ENCODE measurements around the gene TREML4.

The TREML4 gene

GRCh38 chr6:41273714-41274113, 45.6 kb downstream of the TREML4 start:
- Histone ChIP-seq H3F3A (ENCODE audit: low read depth) (no peaks in the 10 kb centered on the region), H3K9ac (ENCODE audit: low read depth, low read length, poor library complexity, severe bottlenecking) (no peak overlapping the region), H3K9me3 (ENCODE audit: insufficient read depth, low read depth, low read length) (no peaks in the 10 kb centered on the region), H3K79me2 (ENCODE audit: insufficient read depth, low read length) (no peaks in the 10 kb centered on the region), H3K9me2 (replicated peaks; ENCODE audit: low read depth, low read length) (no peaks in the 10 kb centered on the region), H3K4me3 (ENCODE audit: low read length, poor library complexity, severe bottlenecking) (no peak overlapping the region), H4K20me1 (ENCODE audit: insufficient read depth, low read length, poor library complexity, severe bottlenecking) (no peaks in the 10 kb centered on the region), H3K4me2 (ENCODE audit: low read depth, low read length, poor library complexity, severe bottlenecking) (no peak overlapping the region), H3K36me3 (ENCODE audit: insufficient read depth, low read length) (no peaks in the 10 kb centered on the region), H2AFZ (ENCODE audit: low read length) (no peak overlapping the region), H3K4me1 (ENCODE audit: insufficient read depth, low read length, poor library complexity, severe bottlenecking) (peaks cover 2% of the 10 kb centered on the region), H3K27me3 (ENCODE audit: insufficient read depth, low read length, poor library complexity, severe bottlenecking) (no peaks in the 10 kb centered on the region)
- TF ChIP-seq, protein P1, sequence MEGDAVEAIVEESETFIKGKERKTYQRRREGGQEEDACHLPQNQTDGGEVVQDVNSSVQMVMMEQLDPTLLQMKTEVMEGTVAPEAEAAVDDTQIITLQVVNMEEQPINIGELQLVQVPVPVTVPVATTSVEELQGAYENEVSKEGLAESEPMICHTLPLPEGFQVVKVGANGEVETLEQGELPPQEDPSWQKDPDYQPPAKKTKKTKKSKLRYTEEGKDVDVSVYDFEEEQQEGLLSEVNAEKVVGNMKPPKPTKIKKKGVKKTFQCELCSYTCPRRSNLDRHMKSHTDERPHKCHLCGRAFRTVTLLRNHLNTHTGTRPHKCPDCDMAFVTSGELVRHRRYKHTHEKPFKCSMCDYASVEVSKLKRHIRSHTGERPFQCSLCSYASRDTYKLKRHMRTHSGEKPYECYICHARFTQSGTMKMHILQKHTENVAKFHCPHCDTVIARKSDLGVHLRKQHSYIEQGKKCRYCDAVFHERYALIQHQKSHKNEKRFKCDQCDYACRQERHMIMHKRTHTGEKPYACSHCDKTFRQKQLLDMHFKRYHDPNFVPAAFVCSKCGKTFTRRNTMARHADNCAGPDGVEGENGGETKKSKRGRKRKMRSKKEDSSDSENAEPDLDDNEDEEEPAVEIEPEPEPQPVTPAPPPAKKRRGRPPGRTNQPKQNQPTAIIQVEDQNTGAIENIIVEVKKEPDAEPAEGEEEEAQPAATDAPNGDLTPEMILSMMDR (conservative IDR thresholded peaks at IDR 0.05; ENCODE audit: low read length), result no peak
- no peak for TF ChIP-seq EZH2phosphoT487 (IDR thresholded peaks at IDR 0.05; ENCODE audit: borderline replicate concordance)

- Histone ChIP-seq H4K20me1 (ENCODE audit: insufficient read depth, low read length, poor library complexity, severe bottlenecking) (no peaks in the 10 kb centered on the region), H3K36me3 (ENCODE audit: insufficient read depth, low read length) (no peaks in the 10 kb centered on the region), H2AFZ (ENCODE audit: low read length) (no peak overlapping the region), H3K9ac (ENCODE audit: low read depth, low read length, poor library complexity, severe bottlenecking) (no peak overlapping the region), H3K4me2 (ENCODE audit: low read depth, low read length, poor library complexity, severe bottlenecking) (no peak overlapping the region), H3K27me3 (ENCODE audit: insufficient read depth, low read length, poor library complexity, severe bottlenecking) (no peaks in the 10 kb centered on the region), H3K4me3 (ENCODE audit: low read length, poor library complexity, severe bottlenecking) (no peak overlapping the region), H3K9me2 (replicated peaks; ENCODE audit: low read depth, low read length) (no peaks in the 10 kb centered on the region), H3K4me1 (ENCODE audit: insufficient read depth, low read length, poor library complexity, severe bottlenecking) (peaks cover 7% of the 10 kb centered on the region), H3F3A (ENCODE audit: low read depth) (no peaks in the 10 kb centered on the region), H3K79me2 (ENCODE audit: insufficient read depth, low read length) (no peaks in the 10 kb centered on the region), H3K9me3 (ENCODE audit: insufficient read depth, low read depth, low read length) (no peaks in the 10 kb centered on the region)
- TF ChIP-seq, protein P1 (conservative IDR thresholded peaks at IDR 0.05; ENCODE audit: low read length), result no peak
- no peak for TF ChIP-seq EZH2phosphoT487 (IDR thresholded peaks at IDR 0.05; ENCODE audit: borderline replicate concordance)
Observed at GRCh38 chr6:41274256-41274655, 46.1 kb downstream of the TREML4 start.

GRCh38 chr6:41275489-41275888, 47.3 kb downstream of the TREML4 start:
- H3K9me3 ChIP-seq (ENCODE audit: insufficient read depth, low read depth, low read length), result no peaks in the 10 kb centered on the region
- no peak overlapping the region for H3K9ac ChIP-seq (ENCODE audit: low read depth, low read length, poor library complexity, severe bottlenecking)
- H3K9me2 ChIP-seq (replicated peaks; ENCODE audit: low read depth, low read length), result no peaks in the 10 kb centered on the region
- H3K4me2 ChIP-seq (ENCODE audit: low read depth, low read length, poor library complexity, severe bottlenecking), result no peak overlapping the region
- TF ChIP-seq EZH2phosphoT487 (IDR thresholded peaks at IDR 0.05; ENCODE audit: borderline replicate concordance), result no peak
- TF ChIP-seq, protein P1 (conservative IDR thresholded peaks at IDR 0.05; ENCODE audit: low read length), result no peak
- H3K4me3 ChIP-seq (ENCODE audit: low read length, poor library complexity, severe bottlenecking), result no peak overlapping the region
- peaks cover 8% of the 10 kb centered on the region for H3K4me1 ChIP-seq (ENCODE audit: insufficient read depth, low read length, poor library complexity, severe bottlenecking)
- no peak overlapping the region for H2AFZ ChIP-seq (ENCODE audit: low read length)
- no peaks in the 10 kb centered on the region for H4K20me1 ChIP-seq (ENCODE audit: insufficient read depth, low read length, poor library complexity, severe bottlenecking)
- H3K27me3 ChIP-seq (ENCODE audit: insufficient read depth, low read length, poor library complexity, severe bottlenecking), result no peaks in the 10 kb centered on the region
- no peaks in the 10 kb centered on the region for H3K36me3 ChIP-seq (ENCODE audit: insufficient read depth, low read length)
- H3K79me2 ChIP-seq (ENCODE audit: insufficient read depth, low read length), result no peaks in the 10 kb centered on the region
- no peaks in the 10 kb centered on the region for H3F3A ChIP-seq (ENCODE audit: low read depth)
